ENCODE results near the gene PUSL1. TPM values are rescaled to one million over a fixed set of nuclear protein-coding genes. Genes with fewer than 3 reads are reported as not detected.

The PUSL1 gene
- total and polyA plus RNA-seq, 2 of the 13 experiments (the other 11 are each of a cell fraction or from before 2014, with no cell fraction given) = 8.3 to 22.2 TPM

GRCh38 chr1:1281533-1282321 is 26.7 kb upstream of the PUSL1 start (continued):
- TF ChIP-seq ZNF580 (CRISPR knock-in tag; IDR thresholded peaks at IDR 0.05; ENCODE audit: borderline replicate concordance, low read depth) (no peak), BORCS8-MEF2B (CRISPR knock-in tag; IDR thresholded peaks at IDR 0.05) (peak; percentile 27; the same call in 1 of the 2 replicates), PRDM15 (CRISPR knock-in tag; IDR thresholded peaks at IDR 0.05) (no peak), KLF16 (CRISPR knock-in tag; IDR thresholded peaks at IDR 0.05) (peak in 1 of 2 experiments; percentile 52; a peak in 1 of 4 replicates), KAT8 (CRISPR knock-in tag; IDR thresholded peaks at IDR 0.05) (peak; percentile 79), TERF1 (CRISPR knock-in tag; IDR thresholded peaks at IDR 0.05) (no peak), GATA4 (IDR thresholded peaks at IDR 0.05; ENCODE audit: borderline replicate concordance, low read depth) (no peak), CSRNP1 (CRISPR knock-in tag; IDR thresholded peaks at IDR 0.05) (no peak; the same call in 1 of the 2 replicates), ISX (CRISPR knock-in tag; conservative IDR thresholded peaks at IDR 0.05) (peak; percentile 68; the same call in 1 of the 2 replicates), TEF (CRISPR knock-in tag; IDR thresholded peaks at IDR 0.05) (no peak), SAP130 (CRISPR knock-in tag; IDR thresholded peaks at IDR 0.05; ENCODE audit: low read depth) (peak; percentile 69), NFE2L1 (CRISPR knock-in tag; IDR thresholded peaks at IDR 0.05; ENCODE audit: borderline replicate concordance) (no peak), NR3C1 (CRISPR knock-in tag; IDR thresholded peaks at IDR 0.05) (no peak), ZNF414 (CRISPR knock-in tag; IDR thresholded peaks at IDR 0.05) (peak; percentile 34; the same call in 1 of the 2 replicates), ARID3A (IDR thresholded peaks at IDR 0.05; ENCODE audit: low read depth, low read length) (no peak), KAT2B (IDR thresholded peaks at IDR 0.05; ENCODE audit: borderline replicate concordance, low read depth, low read length) (no peak), CERS6 (CRISPR knock-in tag; IDR thresholded peaks at IDR 0.05) (0 out of 2 replicates have a peak, but pooled peaks have one; percentile 51)

Data from HepG2 (cell line).